HL-60 (cell line): ENCODE measurements around the gene NDUFAF8.

Experiments
- GABPA ChIP-seq: IDR thresholded peaks from 2 replicates; pipeline ENCODE4 v1.6.1; 2012; ENCODE audit warnings: low read depth
- POLR2AphosphoS5 ChIP-seq: IDR thresholded peaks from 2 replicates; pipeline ENCODE4 v1.6.1; 2012; ENCODE audit warnings: low read depth
- TF ChIP-seq, protein P1 (sequence below): IDR thresholded peaks from 2 replicates; pipeline ENCODE4 v1.6.1; 2012; ENCODE audit warnings: low read depth; ENCODE audit not compliant: insufficient replicate concordance
- TF ChIP-seq, protein P2 (sequence below): IDR thresholded peaks from one replicate; pipeline ENCODE4 v1.5.1; 2011; ENCODE audit warnings: low read length, control low read depth, inconsistent platforms; ENCODE audit not compliant: insufficient read depth

DNA sequence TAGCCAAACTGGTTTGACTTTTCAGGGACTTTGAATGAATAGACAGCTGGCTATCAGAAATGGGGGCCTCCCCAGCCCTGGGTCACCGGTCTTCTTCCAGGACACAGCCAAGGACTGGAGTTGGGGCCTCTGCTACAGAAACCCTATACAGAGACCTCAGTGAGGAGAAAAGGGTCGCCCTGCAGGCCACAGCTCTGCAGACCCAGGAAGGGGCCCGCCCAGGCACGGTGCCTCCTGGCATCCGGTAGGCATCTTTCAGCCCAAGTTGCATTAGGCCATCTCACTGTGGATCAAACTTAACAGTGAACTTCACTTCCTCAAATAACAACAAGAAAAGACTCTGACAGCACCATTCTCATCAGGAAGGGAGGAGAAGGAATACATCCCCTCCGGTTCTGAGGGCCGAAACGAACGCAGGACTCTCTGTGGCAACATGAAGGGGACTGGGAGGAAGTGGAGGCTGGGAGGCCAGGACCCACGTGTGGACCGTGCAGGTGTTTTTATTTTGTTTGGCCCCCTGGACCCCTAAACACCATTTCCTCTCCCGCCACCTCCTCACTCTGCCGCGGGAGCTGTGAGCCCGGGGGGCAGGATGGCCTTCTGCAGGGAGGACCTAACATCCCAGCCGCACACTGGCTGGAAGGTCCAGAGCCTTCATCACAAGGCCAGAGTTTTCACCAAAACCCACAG is 48.8 kb downstream of the NDUFAF8 start:
- no peak for TF ChIP-seq POLR2AphosphoS5
- TF ChIP-seq, protein P1, sequence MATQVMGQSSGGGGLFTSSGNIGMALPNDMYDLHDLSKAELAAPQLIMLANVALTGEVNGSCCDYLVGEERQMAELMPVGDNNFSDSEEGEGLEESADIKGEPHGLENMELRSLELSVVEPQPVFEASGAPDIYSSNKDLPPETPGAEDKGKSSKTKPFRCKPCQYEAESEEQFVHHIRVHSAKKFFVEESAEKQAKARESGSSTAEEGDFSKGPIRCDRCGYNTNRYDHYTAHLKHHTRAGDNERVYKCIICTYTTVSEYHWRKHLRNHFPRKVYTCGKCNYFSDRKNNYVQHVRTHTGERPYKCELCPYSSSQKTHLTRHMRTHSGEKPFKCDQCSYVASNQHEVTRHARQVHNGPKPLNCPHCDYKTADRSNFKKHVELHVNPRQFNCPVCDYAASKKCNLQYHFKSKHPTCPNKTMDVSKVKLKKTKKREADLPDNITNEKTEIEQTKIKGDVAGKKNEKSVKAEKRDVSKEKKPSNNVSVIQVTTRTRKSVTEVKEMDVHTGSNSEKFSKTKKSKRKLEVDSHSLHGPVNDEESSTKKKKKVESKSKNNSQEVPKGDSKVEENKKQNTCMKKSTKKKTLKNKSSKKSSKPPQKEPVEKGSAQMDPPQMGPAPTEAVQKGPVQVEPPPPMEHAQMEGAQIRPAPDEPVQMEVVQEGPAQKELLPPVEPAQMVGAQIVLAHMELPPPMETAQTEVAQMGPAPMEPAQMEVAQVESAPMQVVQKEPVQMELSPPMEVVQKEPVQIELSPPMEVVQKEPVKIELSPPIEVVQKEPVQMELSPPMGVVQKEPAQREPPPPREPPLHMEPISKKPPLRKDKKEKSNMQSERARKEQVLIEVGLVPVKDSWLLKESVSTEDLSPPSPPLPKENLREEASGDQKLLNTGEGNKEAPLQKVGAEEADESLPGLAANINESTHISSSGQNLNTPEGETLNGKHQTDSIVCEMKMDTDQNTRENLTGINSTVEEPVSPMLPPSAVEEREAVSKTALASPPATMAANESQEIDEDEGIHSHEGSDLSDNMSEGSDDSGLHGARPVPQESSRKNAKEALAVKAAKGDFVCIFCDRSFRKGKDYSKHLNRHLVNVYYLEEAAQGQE = no peak
- TF ChIP-seq, protein P2, sequence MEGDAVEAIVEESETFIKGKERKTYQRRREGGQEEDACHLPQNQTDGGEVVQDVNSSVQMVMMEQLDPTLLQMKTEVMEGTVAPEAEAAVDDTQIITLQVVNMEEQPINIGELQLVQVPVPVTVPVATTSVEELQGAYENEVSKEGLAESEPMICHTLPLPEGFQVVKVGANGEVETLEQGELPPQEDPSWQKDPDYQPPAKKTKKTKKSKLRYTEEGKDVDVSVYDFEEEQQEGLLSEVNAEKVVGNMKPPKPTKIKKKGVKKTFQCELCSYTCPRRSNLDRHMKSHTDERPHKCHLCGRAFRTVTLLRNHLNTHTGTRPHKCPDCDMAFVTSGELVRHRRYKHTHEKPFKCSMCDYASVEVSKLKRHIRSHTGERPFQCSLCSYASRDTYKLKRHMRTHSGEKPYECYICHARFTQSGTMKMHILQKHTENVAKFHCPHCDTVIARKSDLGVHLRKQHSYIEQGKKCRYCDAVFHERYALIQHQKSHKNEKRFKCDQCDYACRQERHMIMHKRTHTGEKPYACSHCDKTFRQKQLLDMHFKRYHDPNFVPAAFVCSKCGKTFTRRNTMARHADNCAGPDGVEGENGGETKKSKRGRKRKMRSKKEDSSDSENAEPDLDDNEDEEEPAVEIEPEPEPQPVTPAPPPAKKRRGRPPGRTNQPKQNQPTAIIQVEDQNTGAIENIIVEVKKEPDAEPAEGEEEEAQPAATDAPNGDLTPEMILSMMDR = no peak
- TF ChIP-seq GABPA = no peak
